ENCODE data around the gene STK40.

GRCh38 chr1:36355811-36356210 lies 29.9 kb downstream of the STK40 start:
- no peak for TF ChIP-seq TAF1 (IDR thresholded peaks at IDR 0.05; ENCODE audit: low read depth)
- TF ChIP-seq EP300 (IDR thresholded peaks at IDR 0.05; ENCODE audit: borderline replicate concordance), result no peak
- TF ChIP-seq YY1 (IDR thresholded peaks at IDR 0.05; ENCODE audit: low read depth), result no peak
- no peak for TF ChIP-seq REST (IDR thresholded peaks at IDR 0.05; ENCODE audit: low read depth)
- TF ChIP-seq NFIC (IDR thresholded peaks at IDR 0.05), result no peak
- TF ChIP-seq USF1 (IDR thresholded peaks at IDR 0.05), result no peak
- TF ChIP-seq CEBPB (IDR thresholded peaks at IDR 0.05), result no peak
- TF ChIP-seq CREB1 (IDR thresholded peaks at IDR 0.05; ENCODE audit: low read depth), result no peak
- TF ChIP-seq MAX (IDR thresholded peaks at IDR 0.05), result no peak
- no peak for TF ChIP-seq EGR1 (IDR thresholded peaks at IDR 0.05)
- no peak for TF ChIP-seq RAD21 (IDR thresholded peaks at IDR 0.05; ENCODE audit: low read depth)
- TF ChIP-seq ZBTB7A (IDR thresholded peaks at IDR 0.05; ENCODE audit: low read depth), result no peak
